ENCODE results near the gene HNRNPU.

HNRNPU gene

DNA sequence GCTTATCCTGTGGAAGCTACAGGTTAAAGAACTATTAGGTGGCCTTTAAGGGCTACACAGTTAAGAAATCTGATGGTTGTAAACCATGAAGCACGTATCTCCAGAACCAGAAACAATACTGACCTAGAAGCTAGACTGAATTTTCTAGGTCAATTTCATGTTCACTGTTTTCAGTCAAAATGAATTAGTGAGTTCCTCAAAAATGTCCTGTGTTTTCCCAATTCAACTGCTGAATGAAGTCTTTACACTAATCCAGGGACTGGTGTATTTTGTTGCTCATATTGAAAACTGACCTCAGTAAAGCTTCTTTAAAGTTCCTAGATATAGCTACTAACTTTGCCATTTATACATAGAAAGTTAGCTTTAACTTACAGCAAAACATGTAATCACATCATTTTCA, 6.0 kb downstream of the HNRNPU start:
- peaks cover 86% of the 10 kb centered on the region for H4K20me1 ChIP-seq (ENCODE audit: insufficient read depth, low read length)
- no peak overlapping the region for H3K27ac ChIP-seq (ENCODE audit: low read length)
- H2AFZ ChIP-seq (ENCODE audit: low read depth, low read length): no peak overlapping the region

DNA sequence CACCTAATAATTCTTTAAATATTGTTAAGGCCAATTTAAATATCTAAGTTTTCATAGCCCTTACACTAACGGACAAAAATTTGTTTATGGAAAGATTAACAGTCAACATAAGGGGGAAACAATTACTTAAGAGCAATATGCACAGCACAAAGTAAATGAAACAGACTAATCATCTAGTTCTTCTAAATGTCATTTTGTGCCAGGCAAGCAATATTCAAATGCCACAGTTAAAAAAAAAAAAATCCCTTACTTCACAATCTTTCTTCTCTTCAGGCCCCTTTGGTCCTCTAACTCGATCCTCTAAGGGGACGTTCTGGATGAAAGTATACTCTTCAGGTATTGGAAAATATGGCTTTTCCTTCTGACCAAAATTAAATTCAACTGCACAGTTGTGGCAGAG, 6.6 kb downstream of the HNRNPU start:
- Histone ChIP-seq H3K9ac (ENCODE audit: low read length) (no peak overlapping the region), H3K27ac (ENCODE audit: low read length) (no peak overlapping the region), H3K79me2 (ENCODE audit: low read length) (peaks cover 99% of the 10 kb centered on the region), H3K27me3 (ENCODE audit: low read depth, low read length) (no peaks in the 10 kb centered on the region), H3K4me3 (ENCODE audit: low read length) (no peak overlapping the region), H3K4me1 (ENCODE audit: low read length) (peaks cover 21% of the 10 kb centered on the region), H3K4me2 (ENCODE audit: low read length) (no peak overlapping the region), H2AFZ (ENCODE audit: low read depth, low read length) (no peak overlapping the region), H3K9me3 (ENCODE audit: insufficient read depth, low read length) (no peaks in the 10 kb centered on the region), H3K36me3 (replicated peaks; ENCODE audit: low read depth, low read length) (peaks cover 90% of the 10 kb centered on the region), H4K20me1 (ENCODE audit: insufficient read depth, low read length) (peaks cover 90% of the 10 kb centered on the region)
- TF ChIP-seq, protein P1, sequence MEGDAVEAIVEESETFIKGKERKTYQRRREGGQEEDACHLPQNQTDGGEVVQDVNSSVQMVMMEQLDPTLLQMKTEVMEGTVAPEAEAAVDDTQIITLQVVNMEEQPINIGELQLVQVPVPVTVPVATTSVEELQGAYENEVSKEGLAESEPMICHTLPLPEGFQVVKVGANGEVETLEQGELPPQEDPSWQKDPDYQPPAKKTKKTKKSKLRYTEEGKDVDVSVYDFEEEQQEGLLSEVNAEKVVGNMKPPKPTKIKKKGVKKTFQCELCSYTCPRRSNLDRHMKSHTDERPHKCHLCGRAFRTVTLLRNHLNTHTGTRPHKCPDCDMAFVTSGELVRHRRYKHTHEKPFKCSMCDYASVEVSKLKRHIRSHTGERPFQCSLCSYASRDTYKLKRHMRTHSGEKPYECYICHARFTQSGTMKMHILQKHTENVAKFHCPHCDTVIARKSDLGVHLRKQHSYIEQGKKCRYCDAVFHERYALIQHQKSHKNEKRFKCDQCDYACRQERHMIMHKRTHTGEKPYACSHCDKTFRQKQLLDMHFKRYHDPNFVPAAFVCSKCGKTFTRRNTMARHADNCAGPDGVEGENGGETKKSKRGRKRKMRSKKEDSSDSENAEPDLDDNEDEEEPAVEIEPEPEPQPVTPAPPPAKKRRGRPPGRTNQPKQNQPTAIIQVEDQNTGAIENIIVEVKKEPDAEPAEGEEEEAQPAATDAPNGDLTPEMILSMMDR (IDR thresholded peaks at IDR 0.05; ENCODE audit: low read depth, low read length): no peak
- TF ChIP-seq EZH2phosphoT487 (IDR thresholded peaks at IDR 0.05; ENCODE audit: low read depth): no peak

More for the DNA sequence above, 6.0 kb downstream of the HNRNPU start:
- Histone ChIP-seq H3K9me3 (ENCODE audit: insufficient read depth, low read length) (no peaks in the 10 kb centered on the region), H3K27me3 (ENCODE audit: low read depth, low read length) (no peaks in the 10 kb centered on the region), H3K36me3 (replicated peaks; ENCODE audit: low read depth, low read length) (peaks cover 85% of the 10 kb centered on the region), H3K9ac (ENCODE audit: low read length) (no peak overlapping the region), H3K4me3 (ENCODE audit: low read length) (no peak overlapping the region), H3K79me2 (ENCODE audit: low read length) (peaks cover 99% of the 10 kb centered on the region), H3K4me1 (ENCODE audit: low read length) (peaks cover 21% of the 10 kb centered on the region), H3K4me2 (ENCODE audit: low read length) (no peak overlapping the region)
- TF ChIP-seq EZH2phosphoT487 (IDR thresholded peaks at IDR 0.05; ENCODE audit: low read depth): no peak
- TF ChIP-seq, protein P1 (IDR thresholded peaks at IDR 0.05; ENCODE audit: low read depth, low read length): no peak

DNA sequence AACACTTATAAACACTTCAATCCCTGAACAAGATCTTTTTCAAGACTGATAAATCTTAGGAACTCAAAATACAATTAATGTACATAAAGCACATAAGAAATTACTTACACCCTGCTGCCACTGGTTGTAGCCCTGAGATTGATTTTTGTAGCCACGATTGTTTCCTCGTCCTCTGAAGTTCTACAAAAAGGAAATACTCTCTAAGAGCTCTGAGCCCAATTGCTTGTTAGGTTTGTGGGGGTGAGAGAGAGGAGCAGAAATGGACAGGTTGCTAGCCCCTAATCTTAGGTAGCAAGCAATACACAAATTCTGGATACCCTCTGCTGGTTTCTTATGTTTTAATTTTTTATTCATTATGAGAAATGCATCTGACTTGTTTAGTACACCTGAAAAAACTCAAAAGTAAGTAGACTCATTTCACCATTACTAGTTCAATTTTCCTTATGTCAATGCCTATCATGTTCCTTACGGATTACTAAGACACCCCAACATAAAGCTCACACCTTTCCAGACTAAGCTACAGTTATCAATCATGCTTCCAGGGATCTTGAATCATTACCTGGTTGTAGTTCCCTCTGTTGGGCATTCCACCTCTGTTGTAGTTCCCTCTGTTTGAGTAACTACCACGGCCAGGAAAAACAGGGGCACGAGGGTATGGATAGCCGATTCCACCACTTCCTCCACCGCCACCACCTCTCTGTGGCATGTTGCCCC, 9.3 kb downstream of the HNRNPU start:
- no peaks in the 10 kb centered on the region for H3K9me3 ChIP-seq (ENCODE audit: insufficient read depth, low read length)
- H3K9ac ChIP-seq (ENCODE audit: low read length): no peak overlapping the region
- peaks cover 90% of the 10 kb centered on the region for H3K36me3 ChIP-seq (replicated peaks; ENCODE audit: low read depth, low read length)
- H3K4me1 ChIP-seq (ENCODE audit: low read length): peaks cover under 1% of the 10 kb centered on the region; the same call in 1 of the 2 replicates
- no peak overlapping the region for H2AFZ ChIP-seq (ENCODE audit: low read depth, low read length)
- H3K79me2 ChIP-seq (ENCODE audit: low read length): peaks cover 99% of the 10 kb centered on the region
- H3K27me3 ChIP-seq (ENCODE audit: low read depth, low read length): no peaks in the 10 kb centered on the region
- H4K20me1 ChIP-seq (ENCODE audit: insufficient read depth, low read length): peaks cover 89% of the 10 kb centered on the region
- no peak overlapping the region for H3K4me3 ChIP-seq (ENCODE audit: low read length)
- no peak for TF ChIP-seq EZH2phosphoT487 (IDR thresholded peaks at IDR 0.05; ENCODE audit: low read depth)
- TF ChIP-seq, protein P1 (IDR thresholded peaks at IDR 0.05; ENCODE audit: low read depth, low read length): no peak
- H3K4me2 ChIP-seq (ENCODE audit: low read length): no peak overlapping the region
- H3K27ac ChIP-seq (ENCODE audit: low read length): no peak overlapping the region

DNA sequence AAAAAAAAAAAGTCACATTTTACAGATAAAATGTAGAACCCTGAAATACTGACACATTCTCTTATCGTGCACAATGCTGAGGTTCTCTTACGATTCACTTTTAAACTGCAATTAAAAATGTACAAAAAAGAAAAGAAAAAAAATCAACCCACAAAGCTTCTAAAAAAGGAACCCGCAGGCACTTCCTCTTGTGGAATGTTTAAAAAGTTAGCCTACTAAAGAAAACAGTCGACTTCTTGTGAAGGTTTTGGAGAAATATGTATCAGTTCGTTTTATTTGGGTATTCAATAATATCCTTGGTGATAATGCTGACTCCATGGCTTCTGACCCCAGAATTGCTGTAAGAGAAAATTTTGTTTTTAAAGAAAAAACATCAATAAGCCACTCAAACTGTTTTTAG, 10.2 kb downstream of the HNRNPU start:
- H3K36me3 ChIP-seq (replicated peaks; ENCODE audit: low read depth, low read length): peaks cover 90% of the 10 kb centered on the region
- H4K20me1 ChIP-seq (ENCODE audit: insufficient read depth, low read length): peaks cover 89% of the 10 kb centered on the region
- H3K4me1 ChIP-seq (ENCODE audit: low read length): no peaks in the 10 kb centered on the region
- H3K79me2 ChIP-seq (ENCODE audit: low read length): peaks cover 99% of the 10 kb centered on the region
- TF ChIP-seq, protein P1 (IDR thresholded peaks at IDR 0.05; ENCODE audit: low read depth, low read length): no peak
- H3K4me3 ChIP-seq (ENCODE audit: low read length): no peak overlapping the region
- no peak overlapping the region for H3K9ac ChIP-seq (ENCODE audit: low read length)
- H3K27me3 ChIP-seq (ENCODE audit: low read depth, low read length): no peaks in the 10 kb centered on the region
- no peaks in the 10 kb centered on the region for H3K9me3 ChIP-seq (ENCODE audit: insufficient read depth, low read length)
- H3K27ac ChIP-seq (ENCODE audit: low read length): no peak overlapping the region
- H3K4me2 ChIP-seq (ENCODE audit: low read length): no peak overlapping the region
- no peak overlapping the region for H2AFZ ChIP-seq (ENCODE audit: low read depth, low read length)

All from OCI-LY3 (cell line).